ENCODE data around the gene HDAC5. TPM values are rescaled to one million over a fixed set of nuclear protein-coding genes. Genes with fewer than 3 reads are reported as not detected.

Gene HDAC5
- total and polyA plus RNA-seq, 2 of the 8 experiments (the other 6 are each of a cell fraction or from before 2014, with no cell fraction given), result 48.5 to 54.4 TPM

DNA sequence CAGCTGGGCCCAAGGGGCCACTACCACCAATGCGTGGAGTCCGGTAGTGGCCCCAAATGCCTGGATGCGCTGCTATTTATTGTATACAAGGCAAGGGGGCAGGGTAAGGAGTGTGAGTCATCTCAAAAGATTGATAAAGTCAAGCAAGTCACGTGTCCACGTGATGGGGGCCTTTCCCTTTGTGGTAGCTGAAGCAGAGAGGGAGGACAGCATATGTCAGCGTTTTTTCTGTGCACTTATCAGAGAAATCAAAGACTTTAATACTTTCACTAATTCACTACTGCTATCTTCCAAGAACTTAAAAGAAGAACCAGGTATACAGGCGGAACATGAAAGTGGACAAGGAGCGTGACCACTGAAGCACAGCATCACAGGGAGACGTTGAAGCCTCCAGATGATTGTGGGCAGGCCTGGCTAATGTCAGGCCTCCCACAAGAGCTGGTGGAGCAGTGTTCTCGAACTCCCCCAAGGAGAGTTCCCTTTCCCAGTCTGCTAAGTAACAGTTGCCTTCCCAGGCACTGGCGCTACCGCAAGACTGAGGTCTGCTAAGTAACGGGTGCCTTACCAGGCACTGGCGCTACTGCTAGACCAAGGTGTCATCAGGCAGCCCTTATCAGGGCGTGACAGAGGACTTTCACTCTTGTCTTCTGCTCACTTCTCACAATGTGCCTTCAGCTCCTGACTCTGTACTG lies 36.2 kb upstream of the HDAC5 start:
- CTCF ChIA-PET (ENCODE audit: partially characterized antibody), result interaction anchor here (3.6 to 4.0 kb wide), 3 partner anchors 8 to 12 kb away, joined by 13 to 22 read pairs (median 15); partner anchors contain the start of gene ASB16
- 97% methylated on average over 15 of the region's 15 CpGs; no CpG with 5 or more reads in 1 of the 2 experiments for WGBS, 2 experiments (ENCODE audit: extremely low coverage in 1 of 2, insufficient coverage in 1 of 2, insufficient read length in 1 of 2, insufficient replicate concordance in 2 of 2, low coverage in 1 of 2, low lambda C conversion rate in 2 of 2, missing lambda C conversion rate in 1 of 2)
- no peak for TF ChIP-seq TEAD4 (IDR thresholded peaks at IDR 0.05; ENCODE audit: low read depth, low read length)
- TF ChIP-seq RFX5 (IDR thresholded peaks at IDR 0.05; ENCODE audit: borderline replicate concordance, low read depth, low read length), result no peak
- TF ChIP-seq SIX5 (IDR thresholded peaks at IDR 0.05; ENCODE audit: low read depth, low read length), result no peak
- no peak for TF ChIP-seq CTBP2 (IDR thresholded peaks at IDR 0.05; ENCODE audit: borderline replicate concordance, insufficient read depth, insufficient read length, low read length)
- TF ChIP-seq MAFK (IDR thresholded peaks at IDR 0.05; ENCODE audit: low read depth, low read length), result no peak
- TF ChIP-seq NANOG (IDR thresholded peaks at IDR 0.05; ENCODE audit: insufficient read depth, low read depth, low read length, poor library complexity, severe bottlenecking), result no peak
- no peak for TF ChIP-seq GTF2F1 (IDR thresholded peaks at IDR 0.05; ENCODE audit: borderline replicate concordance, low read depth, low read length)
- TF ChIP-seq EZH2 (IDR thresholded peaks at IDR 0.05; ENCODE audit: low read depth, low read length, severe bottlenecking), result no peak
- TF ChIP-seq BACH1 (IDR thresholded peaks at IDR 0.05; ENCODE audit: low read length), result no peak
- no peak for TF ChIP-seq CHD2 (IDR thresholded peaks at IDR 0.05; ENCODE audit: low read length)
- no peak for TF ChIP-seq SAP30 (IDR thresholded peaks at IDR 0.05; ENCODE audit: insufficient read depth, insufficient replicate concordance, low read length)
- no peak for TF ChIP-seq SIRT6 (IDR thresholded peaks at IDR 0.05; ENCODE audit: low read length)
- no peak for TF ChIP-seq BRCA1 (IDR thresholded peaks at IDR 0.05; ENCODE audit: low read depth, low read length)

More for the DNA sequence above, 36.2 kb upstream of the HDAC5 start:
- Histone ChIP-seq H4K20me1 (replicated peaks in 1 of 2; ENCODE audit: control insufficient read depth in 1 of 2, insufficient read depth in 2 of 2, low read length in 2 of 2) (peaks cover 0 to 11% of the 10 kb centered on the region in 2 experiments), H3K4me1 (replicated peaks in 1 of 4; ENCODE audit: control insufficient read depth in 3 of 4, insufficient read depth in 4 of 4, low read length in 3 of 4) (no peaks in the 10 kb centered on the region), H2AK5ac (ENCODE audit: low read depth, low read length) (no peak overlapping the region), H2BK15ac (ENCODE audit: low read length) (no peak overlapping the region), H3K23me2 (ENCODE audit: low read depth, low read length) (no peaks in the 10 kb centered on the region), H4K91ac (replicated peaks; ENCODE audit: insufficient read length, low read length) (no peak overlapping the region), H3K79me2 (ENCODE audit: control insufficient read depth in 1 of 2, insufficient read depth in 2 of 2, low read length in 2 of 2) (no peaks in the 10 kb centered on the region), H2BK120ac (replicated peaks; ENCODE audit: low read depth, low read length) (no peak overlapping the region), H3K79me1 (ENCODE audit: low read depth, low read length) (no peaks in the 10 kb centered on the region; the same call in 1 of the 2 replicates), H3K27ac (ENCODE audit: low read depth, low read length) (no peak overlapping the region), H4K5ac (ENCODE audit: insufficient read length, low read depth, low read length) (no peak overlapping the region), H2BK12ac (ENCODE audit: low read depth, low read length) (no peak overlapping the region), H3K9me3 (ENCODE audit: insufficient read depth in 2 of 2, low read depth in 1 of 2, low read length in 1 of 2) (no peaks in the 10 kb centered on the region), H3K4me3 (ENCODE audit: extremely low read depth in 1 of 4, insufficient read depth in 2 of 4, low read depth in 3 of 4, low read length in 4 of 4) (no peak overlapping the region), H3K23ac (ENCODE audit: insufficient read length) (no peak overlapping the region), H2BK20ac (ENCODE audit: low read length) (no peak overlapping the region), H3K56ac (replicated peaks; ENCODE audit: insufficient read length, low read depth, low read length) (no peak overlapping the region), H3K4me2 (ENCODE audit: insufficient read depth in 1 of 2, low read depth in 2 of 2, low read length in 2 of 2) (no peak overlapping the region), H4K8ac (ENCODE audit: extremely low read depth, insufficient read depth, low read length) (peak overlapping the region; percentile 35; the same call in 1 of the 2 replicates), H3K18ac (ENCODE audit: extremely low read depth, low read length) (no peak overlapping the region), H3K36me3 (ENCODE audit: control insufficient read depth in 2 of 4, insufficient read depth in 4 of 4, low read length in 3 of 4) (peaks cover 14 to 45% (median 24%) of the 10 kb centered on the region in 4 experiments; a peak in 7 of 8 replicates), H3K9ac (replicated peaks in 1 of 4; ENCODE audit: extremely low read depth in 1 of 4, low read depth in 3 of 4, low read length in 3 of 4) (no peak overlapping the region), H2BK5ac (ENCODE audit: low read depth, low read length) (no peak overlapping the region), H2AFZ (ENCODE audit: low read length) (no peak overlapping the region), H3K27me3 (replicated peaks in 1 of 4; ENCODE audit: control insufficient read depth in 3 of 4, extremely low read depth in 1 of 4, insufficient read depth in 3 of 4, low read length in 3 of 4) (no peaks in the 10 kb centered on the region), H3K14ac (ENCODE audit: insufficient read length) (no peak overlapping the region), H3K4ac (replicated peaks; ENCODE audit: insufficient read length, low read depth, low read length) (no peak overlapping the region)
- FAIRE-seq, result no peak
- no peak for DNase-seq (ENCODE audit: low read depth in 1 of 2, low spot score in 2 of 2)
- POLR2A ChIA-PET (ENCODE audit: partially characterized antibody), result interaction anchor here (1.2 to 2.9 kb wide), 4 partner anchors 8 to 22 kb away, joined by 3 to 11 read pairs (median 4); partner anchors contain the start of gene ASB16

All from H1 (cell line).